GM21390 (cell line): ENCODE results near the gene GIT2.
"Not testable (repeated sequence)": the region's sequence is repeated elsewhere in the genome, so short reads cannot be mapped to it uniquely, and the experiment has no call there.

Source experiments
- ATAC-seq: cut with Tn5 transposase; IDR thresholded peaks from one replicate; pipeline ENCODE4 v1.9.1; 2021; ENCODE audit not compliant: unreplicated experiment

Gene GIT2

DNA sequence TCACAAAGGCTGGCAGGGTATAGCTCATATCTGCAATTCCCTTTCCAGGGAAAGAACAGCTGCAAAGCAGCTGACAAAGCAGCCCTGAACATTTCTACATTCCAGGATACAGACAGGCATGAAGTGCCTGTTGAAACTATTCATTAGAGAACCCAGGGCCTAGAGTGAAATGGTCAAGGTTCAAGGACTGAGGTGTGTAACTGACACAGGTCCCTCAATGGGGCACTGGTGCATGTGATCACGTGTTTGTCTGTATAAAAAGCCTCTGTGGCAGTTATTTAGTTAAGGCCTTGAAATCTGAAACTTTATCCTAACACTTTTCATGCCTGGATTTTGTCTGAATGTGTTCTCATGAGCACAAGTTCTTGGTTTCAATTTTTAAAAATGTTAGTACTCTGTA lies 47.1 kb downstream of the GIT2 start:
- ATAC-seq, result no peak

DNA sequence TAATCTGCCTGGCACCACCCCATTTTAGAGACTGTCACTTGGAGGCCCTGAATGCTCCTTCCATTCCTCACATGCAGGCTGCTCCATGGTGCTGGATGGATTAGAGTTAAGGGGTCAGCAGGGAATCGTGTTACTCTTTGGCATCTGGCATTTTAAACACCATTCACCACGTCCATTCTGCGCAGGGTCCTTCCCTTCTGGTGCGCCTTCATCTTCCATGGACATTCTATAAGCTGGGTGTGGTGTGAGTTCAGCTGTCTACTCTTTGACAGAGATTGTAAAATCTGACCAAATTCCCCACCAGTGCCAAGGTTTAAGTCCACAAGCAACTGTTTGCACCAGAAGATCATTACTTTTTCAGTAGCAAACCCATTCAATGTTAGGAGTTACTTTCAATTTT lies 47.8 kb downstream of the GIT2 start:
- ATAC-seq, result no peak

DNA sequence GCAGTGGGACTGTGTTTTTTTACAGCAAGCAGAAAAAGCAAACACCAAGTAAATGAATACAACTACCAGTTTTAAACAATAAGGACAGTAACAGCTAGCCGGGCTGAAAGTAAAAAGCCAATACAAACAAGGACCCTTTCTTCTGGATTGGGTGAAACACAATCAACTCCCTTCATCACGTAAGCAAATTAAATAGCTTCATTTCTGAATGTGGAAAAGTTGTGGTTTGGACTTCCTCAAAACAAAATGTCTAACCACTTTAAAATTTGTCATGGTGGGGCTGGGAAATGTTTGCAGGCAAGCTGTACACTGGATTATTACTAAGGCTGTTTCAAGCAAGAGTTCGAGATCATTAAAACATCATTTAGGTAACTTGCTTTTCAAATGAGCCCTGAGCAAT lies 48.6 kb downstream of the GIT2 start:
- ATAC-seq, result no peak

DNA sequence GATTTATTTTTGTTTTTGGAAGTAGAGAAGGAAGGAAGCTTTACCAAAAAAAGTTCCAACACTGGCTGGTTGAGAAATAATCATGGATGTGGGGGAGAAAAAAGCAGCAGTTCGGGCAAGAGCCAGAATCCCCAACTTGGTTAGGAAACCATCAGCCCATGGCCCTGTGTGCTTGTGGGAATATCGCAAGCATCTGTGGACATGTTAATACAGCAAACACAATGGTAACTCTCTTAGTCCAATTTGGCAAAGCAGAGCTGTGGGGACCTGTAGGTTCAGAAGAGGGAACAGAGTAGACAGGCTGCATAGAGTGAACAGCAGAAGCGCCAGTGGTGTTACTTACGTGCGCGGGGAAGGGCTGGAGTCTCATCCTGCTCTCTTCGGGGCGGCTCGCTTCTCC lies 49.3 kb downstream of the GIT2 start:
- no peak for ATAC-seq

DNA sequence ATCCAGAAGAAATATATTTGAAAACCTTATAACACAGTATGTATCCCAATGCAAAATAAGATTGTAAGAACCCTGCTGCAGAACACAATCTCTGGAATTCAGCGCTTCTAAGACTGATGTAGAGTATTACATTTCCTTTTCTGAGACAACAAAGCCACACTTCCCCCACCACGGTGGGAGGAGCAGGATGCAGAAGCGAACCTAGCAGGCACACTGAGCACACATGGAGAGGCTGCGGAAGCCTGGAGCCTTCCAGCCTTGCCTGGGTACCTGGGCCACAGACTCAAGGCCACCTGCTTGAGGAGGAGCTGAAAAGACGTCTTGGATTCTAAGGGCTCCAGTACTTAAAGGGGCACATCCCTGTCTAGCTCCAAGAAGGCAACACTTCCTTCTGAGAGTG lies 49.7 kb downstream of the GIT2 start:
- ATAC-seq, result no peak

DNA sequence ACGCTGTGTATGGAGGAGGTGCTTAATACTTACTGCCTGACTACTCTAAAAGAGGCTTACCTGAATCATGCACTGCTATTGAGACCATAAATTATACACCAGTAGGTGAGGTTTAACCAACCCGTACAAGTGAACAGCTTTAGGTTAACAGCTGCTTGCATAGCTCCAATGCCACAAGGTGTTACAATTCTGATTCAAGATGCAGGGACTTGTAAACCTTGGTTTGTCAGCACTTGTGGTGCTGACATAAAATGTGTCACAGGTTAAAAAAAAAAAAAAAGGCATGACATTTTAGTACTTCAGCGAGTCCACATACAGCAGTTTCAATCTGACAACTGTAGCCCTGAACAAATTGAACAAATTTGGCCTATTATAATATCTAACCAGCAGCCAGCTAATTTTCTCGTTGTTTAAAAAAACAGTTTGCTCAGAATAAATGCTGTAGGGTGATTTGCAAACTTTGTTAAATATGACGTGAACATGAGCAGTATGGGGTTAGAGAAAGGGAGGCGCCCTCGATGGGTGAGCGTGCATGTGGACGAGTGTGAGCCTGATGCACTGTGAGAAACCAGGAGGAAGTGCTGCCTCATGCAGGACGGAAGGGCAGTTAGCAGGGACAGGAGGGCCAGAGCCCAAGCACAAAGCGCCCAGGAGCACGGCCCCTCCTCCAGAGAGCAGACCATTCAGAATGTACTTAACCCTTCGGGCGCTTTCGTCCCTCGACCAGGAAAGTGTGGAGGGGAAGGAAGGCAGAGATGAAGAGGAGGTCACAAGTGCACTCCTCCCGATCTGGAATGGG lies 51.4 kb downstream of the GIT2 start:
- ATAC-seq, result no peak

DNA sequence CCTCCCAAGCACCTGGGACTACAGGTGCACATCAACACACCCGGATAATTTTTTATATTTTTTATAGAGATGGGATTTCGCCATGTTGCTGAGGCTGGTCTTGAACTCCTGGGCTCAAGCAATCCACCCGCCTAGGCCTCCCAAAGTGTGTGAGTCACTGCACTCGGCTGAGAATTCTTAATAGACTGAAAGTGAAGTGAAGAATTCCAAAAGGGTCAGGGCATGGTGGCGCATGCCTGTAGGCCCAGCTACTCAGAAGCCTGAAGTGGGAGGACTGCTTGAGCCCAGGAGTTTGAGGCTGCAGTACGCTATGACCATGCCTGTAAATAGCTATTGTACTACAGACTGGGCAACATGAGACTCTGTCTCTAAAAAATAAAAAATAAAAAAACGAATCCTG lies 52.4 kb downstream of the GIT2 start:
- no peak for ATAC-seq

DNA sequence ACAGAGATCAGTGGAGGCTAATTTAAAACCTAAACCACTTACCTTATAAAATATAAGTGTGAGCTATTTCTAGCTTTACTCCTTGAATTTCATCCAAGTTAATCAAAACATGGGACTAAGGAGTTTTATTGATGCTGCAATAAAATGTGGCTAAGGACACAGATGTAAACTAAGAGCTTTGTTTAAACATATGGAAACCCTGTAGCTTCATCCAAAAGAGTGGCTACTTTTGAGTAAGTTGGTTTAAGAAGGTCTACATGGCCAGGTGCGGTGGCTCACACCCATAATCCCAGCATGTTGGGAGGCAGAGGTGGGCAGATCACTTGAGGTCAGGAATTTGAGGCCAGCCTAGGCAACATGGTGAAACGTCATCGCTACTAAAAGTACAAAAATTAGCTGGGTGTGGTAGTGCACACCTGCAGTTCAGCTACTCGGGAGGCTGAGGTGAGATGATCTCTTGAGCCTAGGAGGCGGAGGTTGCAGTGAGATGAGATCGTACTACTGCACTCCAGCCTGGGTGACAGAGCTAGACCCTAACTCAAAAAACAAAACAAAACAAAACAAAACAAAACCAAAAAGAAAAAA lies 55.7 kb downstream of the GIT2 start:
- ATAC-seq, result no peak

DNA sequence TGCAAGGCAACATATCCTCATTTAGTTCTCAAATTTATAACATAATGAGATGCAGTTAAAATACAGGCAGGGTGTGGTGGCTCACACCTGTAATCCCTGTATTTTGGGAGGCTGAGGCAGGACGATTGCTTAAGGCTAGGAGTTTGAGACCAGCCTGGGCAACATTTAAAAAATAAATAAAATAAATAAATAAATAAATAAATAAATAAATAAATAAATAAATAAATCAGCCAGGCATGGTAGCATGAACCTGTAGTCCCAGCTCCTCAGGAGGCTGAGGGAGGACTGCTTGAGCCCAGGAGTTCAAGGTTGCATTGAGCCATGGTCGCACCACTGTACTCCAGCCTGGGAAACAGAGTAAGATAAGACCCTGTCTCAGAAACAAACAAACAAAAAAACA lies 56.7 kb downstream of the GIT2 start:
- ATAC-seq, result no peak

DNA sequence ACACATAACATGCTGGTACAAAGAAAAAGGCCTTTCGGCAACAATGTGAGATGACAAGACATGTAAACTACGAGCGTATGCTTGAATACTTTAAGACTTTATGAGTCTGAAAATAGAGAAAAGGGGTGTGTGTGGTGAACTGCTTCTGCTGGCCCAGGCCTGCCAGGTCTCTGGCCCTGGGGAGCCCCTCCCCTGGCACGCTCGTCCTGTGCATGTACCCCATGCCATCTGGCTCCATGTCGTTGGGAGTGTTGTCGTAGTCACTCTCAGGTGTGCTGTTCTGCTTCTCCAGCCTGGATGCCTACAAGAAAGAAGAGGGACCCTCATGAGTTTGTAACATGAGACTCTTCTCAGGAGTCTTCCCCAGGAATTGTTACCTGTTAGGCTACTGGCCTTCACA lies 57.2 kb downstream of the GIT2 start:
- no peak for ATAC-seq

DNA sequence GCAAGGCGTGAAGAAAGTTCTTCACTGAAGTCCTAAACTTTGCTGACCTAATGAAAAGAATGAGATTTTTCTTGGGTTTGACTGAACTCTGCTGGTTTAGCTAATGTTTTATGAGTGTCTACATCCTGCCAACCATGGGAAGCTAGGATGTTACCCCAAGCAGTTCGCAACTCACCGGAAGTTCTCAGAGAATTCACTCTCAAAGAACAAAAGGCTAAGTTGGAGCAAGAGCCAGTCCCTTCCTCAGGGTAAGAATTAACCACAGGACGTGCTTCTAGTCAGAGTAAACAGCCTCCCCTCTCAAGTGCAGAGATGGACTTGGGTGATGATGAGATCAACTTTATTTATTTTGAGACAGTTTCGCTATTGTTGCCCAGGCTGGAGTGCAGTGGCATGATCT lies 58.8 kb downstream of the GIT2 start:
- no peak for ATAC-seq

DNA sequence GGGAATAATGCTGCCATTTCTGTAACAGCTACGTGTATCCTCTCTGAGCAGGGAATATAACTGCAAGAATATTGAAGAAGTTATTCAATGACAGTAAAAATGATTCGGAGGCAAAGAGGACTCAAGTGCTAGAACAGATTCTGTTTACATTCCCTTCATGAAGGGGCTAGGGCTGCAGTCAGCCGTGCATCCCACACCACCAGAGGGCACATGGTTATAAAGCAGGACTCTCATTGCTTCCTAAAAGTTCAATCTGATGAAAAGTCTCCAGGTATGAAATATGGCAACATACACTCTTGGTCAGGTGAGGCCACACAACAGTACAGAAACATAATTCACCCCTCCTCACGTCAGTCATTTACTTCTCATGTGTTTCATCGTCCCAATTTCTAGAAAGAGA lies 62.1 kb downstream of the GIT2 start:
- ATAC-seq, result no peak

DNA sequence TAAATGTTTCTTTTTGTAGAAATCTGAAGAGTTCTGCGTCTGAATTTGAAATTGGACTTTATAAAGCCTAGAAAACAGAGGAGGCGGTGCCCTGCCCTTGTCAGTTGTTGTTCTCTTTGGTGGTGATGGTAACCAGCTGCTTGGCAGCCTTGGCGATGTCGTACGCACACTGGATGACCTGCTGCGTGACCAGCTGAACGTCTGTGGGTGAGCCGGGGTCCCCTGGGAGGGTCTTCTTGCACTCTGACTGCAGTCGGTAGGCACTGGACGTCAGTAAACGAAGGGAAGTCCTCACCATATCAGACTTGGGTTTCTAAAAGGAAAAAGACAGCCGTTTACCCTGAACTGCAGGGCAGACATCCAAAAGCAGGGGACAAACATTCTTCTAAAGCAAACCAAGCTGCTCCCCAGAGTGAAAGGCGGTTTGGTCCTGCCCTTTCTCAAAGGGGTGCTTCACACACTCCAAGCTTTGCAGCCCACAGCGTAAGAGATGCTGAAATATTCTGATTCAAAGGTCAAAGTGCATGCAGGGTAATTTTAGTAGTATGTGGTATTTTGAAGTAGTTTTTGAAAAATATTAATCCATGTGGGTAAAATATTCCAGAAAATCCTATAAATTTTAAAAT lies 63.2 kb downstream of the GIT2 start:
- ATAC-seq, result no peak

DNA sequence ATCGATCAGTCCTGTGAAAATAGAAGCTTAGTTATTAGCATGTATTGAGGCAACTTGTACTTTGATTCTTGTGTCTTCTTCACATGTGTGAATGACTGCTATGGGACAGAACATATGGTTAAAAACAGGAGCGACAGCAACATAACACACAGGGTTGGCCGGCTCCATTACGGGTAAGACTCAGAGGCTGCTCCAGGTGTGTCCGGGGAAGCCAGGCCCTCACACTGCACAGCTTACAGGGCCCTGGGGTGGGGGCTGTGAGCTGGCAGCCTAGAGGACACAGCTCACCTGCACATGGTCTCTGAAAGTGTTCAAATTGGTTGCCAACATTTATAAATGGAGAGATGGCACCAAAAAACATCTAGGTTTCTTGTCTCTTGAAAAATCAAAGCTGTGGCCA lies 65.0 kb downstream of the GIT2 start:
- no peak for ATAC-seq

DNA sequence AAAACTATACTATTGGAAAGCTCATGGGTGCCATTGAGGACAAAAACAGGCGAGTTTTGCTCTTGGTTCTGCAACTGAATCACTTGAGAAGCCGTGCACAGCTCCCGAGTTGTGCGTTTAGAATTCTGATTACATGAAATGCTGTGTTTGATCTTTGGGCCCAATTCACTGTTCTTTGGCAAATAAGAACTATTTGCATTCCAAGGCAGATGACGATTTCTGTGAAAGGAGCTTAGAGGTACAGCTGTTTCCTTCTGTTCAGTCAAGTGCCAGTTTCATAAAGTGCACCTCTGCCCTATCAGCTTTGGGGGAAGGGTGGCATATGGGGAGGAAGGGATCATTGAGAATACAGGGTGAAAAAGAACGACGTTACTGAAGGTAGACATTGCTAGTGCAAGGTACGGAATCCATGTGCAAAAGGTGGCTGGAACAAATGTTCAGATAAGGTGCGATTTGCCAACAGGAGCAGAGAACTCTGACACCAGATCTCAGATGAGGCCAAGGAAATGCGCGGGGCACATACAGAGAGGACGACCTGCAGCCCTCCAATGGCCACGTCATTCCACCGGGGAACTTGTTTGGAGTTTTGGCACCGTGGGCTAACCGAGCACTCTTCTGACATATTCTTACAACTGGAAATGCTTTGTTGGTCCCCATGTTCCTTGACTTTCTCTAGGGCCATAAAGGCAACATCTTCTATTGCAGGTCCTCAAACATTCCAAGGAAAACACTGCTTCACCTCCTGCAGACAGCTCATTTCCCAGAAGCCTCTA lies 66.0 kb downstream of the GIT2 start:
- no peak for ATAC-seq

DNA sequence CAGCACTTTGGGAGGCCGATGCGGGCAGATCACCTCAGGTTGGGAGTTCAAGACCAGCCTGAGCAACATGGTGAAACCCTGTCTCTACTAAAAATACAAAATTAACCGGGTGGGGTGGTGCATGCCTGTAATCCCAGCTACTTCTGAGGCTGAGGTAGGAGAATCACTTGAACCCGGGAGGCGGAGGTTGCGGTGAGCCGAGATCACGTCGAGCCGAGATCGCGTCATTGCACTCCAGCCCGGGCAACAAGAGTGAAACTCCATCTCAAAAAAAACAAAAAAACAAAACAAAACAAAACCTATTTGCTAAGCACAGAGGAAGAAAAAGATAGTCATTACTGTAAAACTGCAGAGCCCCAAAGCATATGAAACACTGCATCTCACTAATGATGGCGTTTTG lies 66.8 kb downstream of the GIT2 start:
- ATAC-seq, result not testable (repeated sequence)

DNA sequence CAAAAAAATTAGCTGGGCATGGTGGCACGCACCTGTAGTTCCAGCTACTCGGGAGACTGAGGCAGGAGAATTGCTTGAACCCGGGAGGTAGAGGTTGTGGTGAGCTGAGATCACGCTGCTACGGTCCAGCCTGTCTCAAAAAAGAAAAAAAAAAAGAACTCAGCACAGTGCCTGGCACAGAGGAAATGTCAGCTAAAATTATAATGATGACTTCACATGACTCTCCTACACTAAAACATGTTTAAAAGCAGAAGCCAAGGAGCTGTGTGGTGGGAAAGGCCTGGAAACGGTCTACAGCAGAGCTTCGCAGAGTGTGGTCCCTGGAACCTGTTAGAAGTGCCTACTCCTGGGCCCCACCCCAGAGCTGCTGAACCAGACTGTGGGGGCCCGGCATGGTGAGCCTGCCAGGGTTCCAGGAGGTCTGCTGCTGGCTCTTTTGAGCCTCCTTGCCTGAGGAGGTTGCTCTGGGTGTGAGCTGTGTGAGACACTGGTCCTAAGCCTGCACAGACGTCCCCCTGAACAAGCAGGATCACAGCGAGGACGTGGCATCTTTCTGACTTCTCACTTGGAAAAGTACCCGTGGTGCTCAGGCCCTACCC lies 68.0 kb downstream of the GIT2 start:
- no peak for ATAC-seq

DNA sequence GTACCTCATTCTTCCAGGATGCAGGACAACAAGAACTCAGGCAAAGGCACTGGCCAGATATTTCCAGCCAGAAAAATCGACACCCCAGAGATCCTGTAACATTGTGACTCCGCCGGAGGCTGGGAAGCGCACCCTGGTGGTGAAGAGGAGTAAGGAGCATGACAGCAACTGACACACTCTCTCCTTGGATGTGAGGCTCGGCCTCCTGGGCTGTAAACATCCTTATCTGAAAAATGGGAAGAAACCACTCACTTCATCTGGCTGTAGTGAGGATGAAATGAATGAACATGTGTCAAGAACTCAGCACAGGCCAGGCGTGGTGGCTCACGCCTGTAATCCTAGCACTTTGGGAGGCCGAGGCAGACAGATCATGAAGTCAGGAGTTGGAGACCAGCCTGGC lies 68.5 kb downstream of the GIT2 start:
- ATAC-seq, result no peak

DNA sequence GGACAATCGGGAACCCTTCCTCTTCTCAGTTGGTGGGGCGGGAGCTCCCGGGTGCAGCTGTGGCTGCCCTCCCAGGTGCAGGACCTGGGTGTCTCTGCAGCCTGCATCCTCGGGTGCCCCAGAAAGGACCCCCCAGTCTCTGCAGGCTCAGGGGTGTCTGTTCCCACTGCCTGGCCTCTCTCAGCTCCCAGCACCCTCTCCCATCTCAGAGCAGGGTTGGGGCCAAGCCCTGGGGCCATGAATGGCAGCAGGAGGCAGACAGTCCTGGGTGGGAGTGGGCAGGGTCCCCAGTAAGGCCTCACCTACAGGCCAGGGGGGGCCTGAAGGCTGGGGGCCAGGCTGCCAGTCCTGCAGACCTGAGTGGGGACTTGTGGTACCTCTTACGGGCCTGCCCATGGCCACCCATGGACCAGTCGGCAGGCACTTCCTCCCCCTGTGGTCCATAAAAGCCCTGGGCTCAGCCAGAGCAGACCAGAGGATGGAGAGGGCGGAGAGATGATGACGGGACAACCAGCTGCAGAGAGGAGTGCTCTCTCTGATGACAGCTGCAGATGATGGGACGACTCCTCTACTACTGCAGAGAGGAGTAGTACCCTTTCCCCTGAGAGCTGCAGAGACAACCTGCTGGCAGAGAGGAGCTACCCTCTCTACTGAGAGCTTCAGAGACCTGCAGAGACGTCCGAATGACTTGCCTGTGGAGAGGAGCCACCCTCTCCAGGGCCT lies 69.5 kb downstream of the GIT2 start:
- ATAC-seq, result no peak

DNA sequence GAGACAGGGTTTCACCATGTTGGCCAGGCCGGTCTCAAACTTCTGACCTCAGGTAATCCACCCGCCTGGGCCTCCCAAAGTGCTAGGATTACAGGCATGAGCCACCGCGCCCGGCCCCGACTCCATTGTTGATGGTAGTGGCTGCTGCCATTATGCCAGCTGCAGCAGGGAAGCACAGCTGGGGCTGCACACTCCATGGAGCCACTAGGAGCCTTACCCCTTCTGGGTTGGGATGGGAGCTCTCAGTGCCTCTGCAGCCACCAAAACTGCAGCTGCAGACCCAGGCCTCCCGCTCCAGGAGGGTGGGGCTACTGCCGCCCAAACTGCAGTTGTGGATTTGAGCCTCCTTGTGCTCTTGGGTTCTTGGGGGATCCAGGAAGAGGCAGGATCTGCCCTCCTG lies 70.2 kb downstream of the GIT2 start:
- ATAC-seq, result no peak
